SK-N-MC (cell line): ENCODE results near the gene FSTL4.
"Not testable (repeated sequence)": the region's sequence is repeated elsewhere in the genome, so short reads cannot be mapped to it uniquely, and the experiment has no call there.

ENCODE experiments used
- DNase-seq: peaks from one replicate; pipeline ENCODE4 v3.0.0-alpha.2; 2011; ENCODE audit warnings: low read depth, low spot score
- H3K27ac ChIP-seq: fragments of 200-600 bp; sonication (generic); 2 replicates; pipeline ENCODE4 v1.5.1; 2016; ENCODE audit warnings: mixed run types
- H3K36me3 ChIP-seq: fragments of 200-600 bp; sonication (generic); 2 replicates; pipeline ENCODE4 v1.6.1; 2017; ENCODE audit warnings: antibody characterized with exemption, low read length, mixed read lengths; ENCODE audit not compliant: insufficient read depth
- H3K4me3 ChIP-seq: fragments of 200-600 bp; sonication (generic); 2 replicates; pipeline ENCODE4 v1.5.1; 2016
- H3K9ac ChIP-seq: fragments of 200-600 bp; sonication (generic); 2 replicates; pipeline ENCODE4 v1.8.0; 2017; ENCODE audit warnings: mixed run types, mixed read lengths; ENCODE audit not compliant: insufficient read length
- H3K9me3 ChIP-seq: fragments of 200-600 bp; sonication (generic); 2 replicates; pipeline ENCODE4 v1.6.1; 2017; ENCODE audit warnings: low read depth, mild to moderate bottlenecking, antibody characterized with exemption, low read length, moderate library complexity, mixed read lengths
- EZH2 ChIP-seq: fragments of 200-600 bp; sonication (generic); IDR thresholded peaks from one replicate; pipeline ENCODE4 v1.6.1; 2017; ENCODE audit warnings: antibody characterized with exemption
- FOXP2 ChIP-seq: optimal IDR thresholded peaks from 2 replicates; pipeline ENCODE3; 2011; ENCODE audit warnings: mild to moderate bottlenecking, moderate library complexity; ENCODE audit not compliant: insufficient read depth; ENCODE audit errors: extremely low read length, control extremely low read depth
- POLR2AphosphoS5 ChIP-seq: IDR thresholded peaks from 2 replicates; pipeline ENCODE4 v1.6.1; 2012; ENCODE audit warnings: mild to moderate bottlenecking, low read depth, low read length, borderline replicate concordance

The FSTL4 gene

GRCh38 chr5:133399247-133399891 is 213.0 kb downstream of the FSTL4 start:
- Histone ChIP-seq H3K9me3 (no peaks in the 10 kb centered on the region), H3K27ac (no peak overlapping the region), H3K36me3 (no peaks in the 10 kb centered on the region), H3K4me3 (no peak overlapping the region), H3K9ac (no peak overlapping the region)
- DNase-seq: no peak
- TF ChIP-seq FOXP2 (no peak), POLR2AphosphoS5 (no peak), EZH2 (no peak)

- Histone ChIP-seq H3K9me3 (no peaks in the 10 kb centered on the region), H3K36me3 (no peaks in the 10 kb centered on the region), H3K9ac (no peak overlapping the region), H3K27ac (no peak overlapping the region), H3K4me3 (no peak overlapping the region)
- TF ChIP-seq EZH2 (no peak), FOXP2 (no peak), POLR2AphosphoS5 (no peak)
- DNase-seq: no peak
Observed at GRCh38 chr5:133398646-133399101, 213.7 kb downstream of the FSTL4 start.

GRCh38 chr5:133397990-133398645 is 214.2 kb downstream of the FSTL4 start:
- Histone ChIP-seq H3K27ac (no peak overlapping the region), H3K9ac (no peak overlapping the region), H3K36me3 (no peaks in the 10 kb centered on the region), H3K4me3 (no peak overlapping the region), H3K9me3 (no peaks in the 10 kb centered on the region)
- TF ChIP-seq FOXP2: no peak
- DNase-seq: no peak

- Histone ChIP-seq H3K27ac (no peak overlapping the region), H3K9ac (no peak overlapping the region), H3K4me3 (no peak overlapping the region), H3K36me3 (no peaks in the 10 kb centered on the region), H3K9me3 (no peaks in the 10 kb centered on the region)
- no peak for DNase-seq
- no peak for TF ChIP-seq POLR2AphosphoS5
- TF ChIP-seq EZH2: no peak
- no peak for TF ChIP-seq FOXP2
Observed at GRCh38 chr5:133397348-133397747, 215.0 kb downstream of the FSTL4 start.

- H3K36me3 ChIP-seq: no peaks in the 10 kb centered on the region
- no peak overlapping the region for H3K27ac ChIP-seq
- no peak for DNase-seq
- H3K9ac ChIP-seq: no peak overlapping the region
- TF ChIP-seq FOXP2: no peak
- TF ChIP-seq EZH2: no peak
- no peak for TF ChIP-seq POLR2AphosphoS5
- no peaks in the 10 kb centered on the region for H3K9me3 ChIP-seq
- no peak overlapping the region for H3K4me3 ChIP-seq
Observed at GRCh38 chr5:133396814-133397213, 215.5 kb downstream of the FSTL4 start.

- no peaks in the 10 kb centered on the region for H3K9me3 ChIP-seq
- H3K27ac ChIP-seq: no peak overlapping the region
- no peak overlapping the region for H3K4me3 ChIP-seq
- DNase-seq: no peak
- no peak overlapping the region for H3K9ac ChIP-seq
- H3K36me3 ChIP-seq: no peaks in the 10 kb centered on the region
- TF ChIP-seq FOXP2 (no peak), EZH2 (no peak), POLR2AphosphoS5 (no peak)
Observed at GRCh38 chr5:133396187-133396741, 216.1 kb downstream of the FSTL4 start.

GRCh38 chr5:133395207-133395606 is 217.1 kb downstream of the FSTL4 start:
- not testable (repeated sequence) for H3K4me3 ChIP-seq, H3K9ac ChIP-seq, H3K27ac ChIP-seq, DNase-seq, H3K36me3 ChIP-seq, H3K9me3 ChIP-seq

GRCh38 chr5:133394477-133394817 is 217.9 kb downstream of the FSTL4 start:
- not testable (repeated sequence) for H3K27ac ChIP-seq, H3K9ac ChIP-seq, DNase-seq, H3K9me3 ChIP-seq, H3K36me3 ChIP-seq, H3K4me3 ChIP-seq

GRCh38 chr5:133393776-133394476 is 218.4 kb downstream of the FSTL4 start:
- no peaks in the 10 kb centered on the region for H3K36me3 ChIP-seq
- no peak overlapping the region for H3K4me3 ChIP-seq
- no peaks in the 10 kb centered on the region for H3K9me3 ChIP-seq
- no peak overlapping the region for H3K27ac ChIP-seq
- TF ChIP-seq POLR2AphosphoS5: no peak
- TF ChIP-seq FOXP2: no peak
- TF ChIP-seq EZH2: no peak
- DNase-seq: no peak
- no peak overlapping the region for H3K9ac ChIP-seq
